ENCODE results near the gene OSTF1.

OSTF1 gene

GRCh38 chr9:75123696-75124095, 35.4 kb downstream of the OSTF1 start:
- DNase-seq = no peak

DNA sequence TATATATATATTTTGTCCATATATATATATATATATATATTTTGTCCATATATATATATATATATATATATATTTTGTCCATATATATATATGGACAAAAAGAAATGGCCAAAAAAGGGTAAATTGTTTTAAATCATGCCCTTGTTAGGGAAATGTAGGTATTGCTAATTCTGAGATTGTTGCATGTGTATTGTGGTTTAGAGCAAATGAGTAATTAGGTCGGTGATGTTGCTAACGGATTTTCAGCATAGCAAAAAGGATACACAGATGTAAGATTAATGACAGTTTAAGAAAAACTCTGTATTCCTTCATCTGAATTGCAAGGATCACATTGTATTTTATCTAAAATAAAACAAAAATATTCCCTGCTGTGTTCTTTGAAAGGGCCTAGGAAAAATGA, 40.2 kb downstream of the OSTF1 start:
- DNase-seq = no peak

DNA sequence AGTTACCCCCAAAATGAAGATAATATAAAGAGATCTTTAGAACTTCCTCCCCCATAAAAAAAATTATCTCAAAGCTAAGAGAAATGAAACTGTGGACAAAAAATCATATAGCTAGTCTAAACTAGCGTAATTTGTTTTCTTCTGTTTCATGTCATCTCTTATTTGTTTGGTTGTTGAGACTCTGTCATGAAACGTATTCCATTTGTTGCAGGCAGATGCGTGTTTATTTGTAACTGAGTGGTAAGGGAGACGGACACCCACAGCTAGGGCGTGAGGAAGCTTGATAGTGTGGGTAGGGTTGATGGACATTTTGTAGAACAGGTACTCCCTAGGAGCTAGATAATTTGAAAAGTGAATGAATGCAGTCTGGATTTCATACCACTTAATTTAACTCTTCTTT, 41.9 kb downstream of the OSTF1 start:
- DNase-seq = no peak

GRCh38 chr9:75130621-75131230, 42.4 kb downstream of the OSTF1 start:
- DNase-seq = no peak

DNA sequence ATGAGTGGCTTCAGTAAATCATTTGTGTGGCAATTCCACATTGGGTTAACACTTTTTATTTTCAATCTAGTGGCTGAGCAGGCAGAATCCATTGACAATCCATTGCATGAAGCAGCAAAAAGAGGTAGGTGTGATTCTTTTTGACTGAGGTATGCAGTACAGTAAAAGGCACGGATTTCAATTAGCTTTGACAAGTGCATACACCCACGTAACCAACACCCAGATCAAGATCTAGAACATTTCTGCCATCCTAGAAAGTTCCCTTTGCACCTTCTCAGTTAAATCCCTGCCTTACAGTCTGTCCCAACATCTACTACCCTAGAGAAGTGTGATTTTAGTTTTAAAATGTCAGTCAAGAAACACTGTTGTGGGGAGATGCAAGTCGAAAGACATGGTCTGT, 43.4 kb downstream of the OSTF1 start:
- DNase-seq = no peak

GRCh38 chr9:75132244-75132643, 43.9 kb downstream of the OSTF1 start:
- DNase-seq = no peak

DNA sequence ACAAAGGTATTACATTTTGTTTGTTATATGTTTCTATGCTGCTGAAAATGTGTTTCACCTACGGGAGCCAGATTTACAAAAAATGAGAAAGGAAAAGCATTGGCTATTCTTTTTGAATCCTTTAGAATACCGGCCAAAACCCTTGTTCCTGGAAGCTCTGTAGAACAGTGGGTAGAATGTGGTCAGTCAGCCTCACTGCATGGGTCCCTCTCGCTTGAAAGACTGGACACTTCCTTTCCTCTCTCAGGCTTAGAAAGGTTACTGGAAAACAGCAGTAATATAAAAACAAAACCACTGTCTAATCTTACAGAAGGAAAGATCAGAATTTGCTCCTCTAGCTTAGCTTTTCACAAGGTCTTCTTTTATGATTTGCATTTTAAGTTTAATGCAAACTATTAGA, 45.1 kb downstream of the OSTF1 start:
- DNase-seq = no peak

- no peak for DNase-seq
These were observed 46.2 kb downstream of the OSTF1 start for GRCh38 chr9:75134495-75134894.

DNA sequence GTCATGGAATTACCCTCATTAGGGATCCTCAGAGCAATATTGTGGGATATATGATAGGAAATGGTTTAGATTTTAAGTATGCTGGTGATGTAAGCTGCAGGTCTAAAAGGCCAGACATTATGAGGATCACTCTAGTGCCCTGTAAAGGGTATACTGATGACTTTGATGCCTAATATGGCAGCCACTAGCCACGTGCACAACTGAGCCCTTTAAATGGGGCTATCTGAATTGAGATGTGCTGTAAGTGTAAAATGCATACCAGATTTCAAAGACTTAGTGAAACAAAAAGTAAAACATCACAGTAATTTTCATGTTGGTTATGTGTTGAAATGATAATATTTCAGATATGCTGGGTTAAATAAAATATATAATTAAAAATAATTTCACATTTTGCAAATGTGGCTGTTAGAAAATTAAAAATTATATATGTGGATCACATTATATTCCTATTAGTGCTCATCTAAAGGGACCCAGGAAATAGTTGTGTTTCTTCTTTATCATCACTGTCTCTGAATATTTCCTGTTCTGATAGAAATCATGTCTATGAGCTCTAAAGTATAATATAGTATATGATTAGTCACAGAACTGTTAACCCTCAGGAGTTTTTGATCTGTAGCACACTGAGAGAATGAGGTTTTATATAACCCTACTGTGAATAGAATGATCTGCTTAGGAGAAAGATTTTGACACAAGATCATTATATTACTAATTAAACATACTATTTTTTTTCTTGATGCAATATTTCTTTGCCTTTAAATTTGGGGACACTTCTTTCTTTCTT, 50.1 kb downstream of the OSTF1 start:
- no peak for DNase-seq

GRCh38 chr9:75139201-75139600, 50.9 kb downstream of the OSTF1 start:
- no peak for DNase-seq

DNA sequence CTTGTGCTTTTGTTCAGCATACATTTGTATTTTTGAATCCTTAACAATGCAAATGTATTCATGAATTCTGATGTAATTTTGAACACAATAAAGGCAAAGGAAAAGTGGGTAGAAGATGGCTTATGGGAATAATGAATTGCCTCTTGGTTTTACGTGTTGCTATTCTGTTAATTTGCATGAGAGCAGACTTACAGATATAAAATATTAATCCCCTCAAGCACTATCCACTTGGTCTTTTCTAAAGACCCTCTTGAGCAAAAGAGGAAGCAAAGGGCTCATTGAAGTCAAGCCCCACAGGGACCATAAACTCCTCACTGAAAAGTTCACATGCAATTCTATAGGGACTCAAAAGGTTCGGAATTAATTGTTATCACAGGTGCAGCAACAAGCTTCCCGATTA, 51.9 kb downstream of the OSTF1 start:
- no peak for DNase-seq

GRCh38 chr9:75142202-75142601, 53.9 kb downstream of the OSTF1 start:
- no peak for DNase-seq

- DNase-seq = no peak
These were observed 57.9 kb downstream of the OSTF1 start for GRCh38 chr9:75146229-75146628.

DNA sequence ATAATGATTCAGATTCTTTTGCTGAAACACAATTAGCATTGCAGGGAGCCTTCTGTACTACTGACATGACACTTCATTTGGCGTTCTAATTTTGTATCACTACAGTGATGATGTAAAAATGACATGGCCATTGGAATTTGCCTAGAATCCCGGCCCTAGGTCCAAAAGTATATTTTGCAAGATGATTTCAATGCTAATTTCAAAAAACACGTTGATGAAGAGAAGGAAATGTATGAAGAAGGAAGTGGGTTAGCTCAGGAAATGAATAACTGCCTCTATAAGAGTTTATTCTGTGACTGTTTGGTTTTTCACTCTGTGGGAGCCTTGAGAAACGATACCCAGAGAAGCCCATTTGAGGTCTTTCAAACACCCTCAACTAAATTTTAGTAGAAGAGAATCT, 59.3 kb downstream of the OSTF1 start:
- no peak for DNase-seq

- no peak for DNase-seq
These were observed 60.2 kb downstream of the OSTF1 start for GRCh38 chr9:75148561-75148960.

DNA sequence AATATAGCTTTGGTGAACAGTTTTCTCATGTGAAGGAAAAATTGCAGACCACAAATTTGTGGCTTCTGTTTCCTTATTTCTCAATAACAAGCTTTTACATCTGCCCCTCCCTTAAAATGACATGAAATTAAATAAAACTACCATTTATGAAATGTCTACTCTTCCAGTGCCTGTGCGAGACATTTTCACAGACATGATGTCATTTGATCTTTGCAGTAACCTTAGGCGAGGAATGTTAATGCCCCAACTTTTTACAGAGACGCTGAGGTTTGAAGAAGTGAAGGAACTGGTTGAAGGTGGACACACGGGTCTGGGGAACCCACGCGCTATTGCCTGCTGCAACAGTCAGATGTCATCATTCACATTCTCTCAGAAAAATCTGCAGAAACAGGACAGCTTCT, 61.5 kb downstream of the OSTF1 start:
- no peak for DNase-seq

DNA sequence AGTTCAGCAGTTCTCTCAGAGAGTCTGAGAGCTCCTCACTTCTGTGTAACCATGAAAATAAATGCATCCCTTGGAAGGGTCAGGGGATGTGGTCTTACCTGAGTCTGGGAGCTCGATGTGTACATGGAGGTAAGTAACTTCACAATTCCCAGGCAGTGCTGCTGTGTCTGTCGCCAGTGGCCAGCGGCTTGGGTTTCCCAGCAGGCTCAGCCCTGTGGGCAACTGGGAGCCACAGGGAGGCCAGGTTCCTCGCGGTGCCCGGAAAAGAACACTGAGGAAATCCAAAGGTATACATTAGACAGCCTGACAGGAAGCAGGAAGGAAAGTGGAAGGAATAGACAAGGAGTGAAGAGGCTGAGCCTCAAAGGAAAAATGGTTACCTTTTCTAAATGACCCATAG, 62.2 kb downstream of the OSTF1 start:
- no peak for DNase-seq

- DNase-seq = no peak
These were observed 64.1 kb downstream of the OSTF1 start for GRCh38 chr9:75152416-75152815.

GRCh38 chr9:75156858-75157257, 68.5 kb downstream of the OSTF1 start:
- no peak for DNase-seq

- no peak for DNase-seq
These were observed 73.0 kb downstream of the OSTF1 start for GRCh38 chr9:75161116-75161857.

DNA sequence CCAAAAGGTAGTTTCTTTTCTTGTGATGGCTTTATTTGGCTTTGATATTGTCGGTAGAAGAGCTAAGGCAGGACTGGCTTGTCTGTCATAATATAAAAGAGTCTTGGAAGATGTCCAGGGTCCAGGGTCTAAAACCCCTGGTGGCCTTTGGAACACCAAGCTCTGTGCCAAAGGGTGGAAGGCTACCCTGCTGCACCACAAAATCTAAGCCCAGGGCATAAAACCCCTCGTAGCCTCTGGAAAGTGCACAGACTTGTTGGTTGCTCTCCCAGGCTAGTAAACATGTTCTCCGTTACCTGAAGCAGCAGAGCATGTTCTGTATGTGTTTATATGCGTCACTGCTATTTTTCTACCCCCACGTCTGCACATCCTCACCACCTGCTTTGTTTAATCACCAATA, 75.5 kb downstream of the OSTF1 start:
- DNase-seq = no peak

DNA sequence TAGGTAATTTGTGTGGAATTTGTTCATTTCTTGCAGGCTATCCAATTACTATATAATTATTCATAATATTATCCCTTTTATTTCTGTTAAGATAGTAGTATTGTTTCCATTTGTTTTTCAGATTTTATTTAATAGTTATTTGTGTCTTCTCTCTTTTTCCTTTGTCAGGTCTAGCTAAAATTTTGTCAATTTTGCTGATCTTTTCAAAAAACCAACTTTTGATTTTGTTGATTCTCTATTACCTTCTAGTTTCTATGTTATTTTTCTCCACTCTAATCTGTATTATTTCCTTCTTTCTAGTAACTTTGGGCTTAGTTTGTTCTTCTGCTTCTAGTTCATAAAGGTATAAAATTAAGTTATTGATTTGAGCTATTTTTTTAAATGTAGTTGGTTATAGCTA, 76.3 kb downstream of the OSTF1 start:
- no peak for DNase-seq

GRCh38 chr9:75167281-75167680, 79.0 kb downstream of the OSTF1 start:
- no peak for DNase-seq

All from NCI-H748 treated with DMSO at 0.1 percent for 48 hours (cell line).